ENCODE results near the gene NSD1. TPM values are rescaled to one million over a fixed set of nuclear protein-coding genes. Genes with fewer than 3 reads are reported as not detected.
A peak's percentile ranks its signal among the peaks of the same experiment; 100 is the strongest.

The NSD1 gene
- polyA plus RNA-seq, 1 donor, result 68.7 TPM

DNA sequence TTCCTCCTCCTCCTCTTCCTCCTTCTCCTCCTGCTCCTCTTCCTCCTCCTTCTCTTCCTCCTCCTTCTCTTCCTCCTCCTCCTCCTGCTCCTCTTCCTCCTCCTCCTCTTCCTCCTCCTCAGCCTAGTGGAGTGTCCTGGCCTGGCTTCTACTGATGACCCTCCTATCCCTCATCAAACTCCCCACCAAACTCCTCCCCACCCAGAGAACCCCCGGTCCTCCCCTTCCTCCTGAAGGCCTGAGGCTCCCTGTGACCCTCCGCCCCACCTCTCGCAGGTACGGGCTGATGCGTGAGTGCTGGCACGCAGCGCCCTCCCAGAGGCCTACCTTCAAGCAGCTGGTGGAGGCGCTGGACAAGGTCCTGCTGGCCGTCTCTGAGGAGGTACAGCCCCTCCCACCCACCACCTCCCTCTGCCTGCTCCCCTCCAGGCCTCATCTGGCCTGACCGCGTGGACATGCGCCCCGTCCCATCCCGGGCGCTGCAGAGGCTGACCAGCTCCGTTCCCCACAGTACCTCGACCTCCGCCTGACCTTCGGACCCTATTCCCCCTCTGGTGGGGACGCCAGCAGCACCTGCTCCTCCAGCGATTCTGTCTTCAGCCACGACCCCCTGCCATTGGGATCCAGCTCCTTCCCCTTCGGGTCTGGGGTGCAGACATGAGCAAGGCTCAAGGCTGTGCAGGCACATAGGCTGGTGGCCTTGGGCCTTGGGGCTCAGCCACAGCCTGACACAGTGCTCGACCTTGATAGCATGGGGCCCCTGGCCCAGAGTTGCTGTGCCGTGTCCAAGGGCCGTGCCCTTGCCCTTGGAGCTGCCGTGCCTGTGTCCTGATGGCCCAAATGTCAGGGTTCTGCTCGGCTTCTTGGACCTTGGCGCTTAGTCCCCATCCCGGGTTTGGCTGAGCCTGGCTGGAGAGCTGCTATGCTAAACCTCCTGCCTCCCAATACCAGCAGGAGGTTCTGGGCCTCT lies 36.3 kb upstream of the NSD1 start:
- DNase-seq, result no peak

DNA sequence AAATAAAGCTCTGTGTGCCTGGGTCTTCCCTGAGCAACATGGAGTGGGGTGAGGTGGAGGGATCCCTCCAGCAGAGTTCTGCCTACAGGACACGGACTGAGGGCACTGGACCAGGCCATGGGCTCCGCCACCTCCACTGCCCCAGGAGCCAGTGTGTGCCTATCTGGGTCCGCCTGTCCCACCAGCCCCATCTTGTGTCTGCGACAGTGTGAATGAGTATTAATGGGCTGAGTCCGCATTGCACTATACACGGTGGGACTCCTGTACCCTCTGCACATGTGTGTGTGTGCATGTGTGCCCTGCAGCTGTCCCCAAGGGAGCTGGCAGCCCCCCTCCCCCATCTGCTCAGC lies 35.5 kb upstream of the NSD1 start:
- DNase-seq, result no peak

DNA sequence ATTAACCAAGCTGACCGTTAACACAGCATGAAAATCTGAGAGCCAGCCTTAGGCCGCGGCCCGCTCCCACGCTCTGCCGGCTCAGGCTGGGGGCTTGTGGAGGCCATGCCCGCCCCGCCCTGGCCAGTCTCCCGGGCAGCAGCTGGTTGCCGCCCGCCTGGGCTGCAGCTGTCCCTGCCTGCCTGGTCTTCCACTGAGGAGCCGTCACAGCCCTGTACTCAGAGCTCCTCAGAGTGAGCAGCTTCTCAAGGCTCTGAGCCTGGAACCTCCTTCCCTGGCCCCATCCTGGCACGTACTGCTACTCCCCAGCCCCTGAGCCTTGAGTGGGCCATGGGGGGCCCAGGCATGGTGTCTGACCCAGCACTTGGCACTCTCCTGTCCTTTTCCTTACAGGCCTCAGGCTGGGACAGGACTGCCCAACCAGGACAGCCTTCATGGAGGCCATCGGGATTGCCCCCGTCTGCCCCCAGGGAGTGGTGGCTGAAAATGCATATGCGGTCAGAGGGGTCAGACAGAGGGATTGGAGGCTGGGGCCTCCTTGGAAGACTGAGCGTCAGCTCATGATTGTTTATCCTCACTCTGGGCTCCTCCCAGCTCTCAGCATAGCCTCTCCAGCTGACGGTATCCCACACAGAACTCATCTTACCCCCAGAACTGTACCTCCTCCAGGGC lies 35.0 kb upstream of the NSD1 start:
- DNase-seq, result peak; percentile 57

- no peak for DNase-seq
These were observed 34.0 kb upstream of the NSD1 start for GRCh38 chr5:177099422-177100093.

- DNase-seq, result no peak
These were observed 32.9 kb upstream of the NSD1 start for GRCh38 chr5:177100714-177101121.

DNA sequence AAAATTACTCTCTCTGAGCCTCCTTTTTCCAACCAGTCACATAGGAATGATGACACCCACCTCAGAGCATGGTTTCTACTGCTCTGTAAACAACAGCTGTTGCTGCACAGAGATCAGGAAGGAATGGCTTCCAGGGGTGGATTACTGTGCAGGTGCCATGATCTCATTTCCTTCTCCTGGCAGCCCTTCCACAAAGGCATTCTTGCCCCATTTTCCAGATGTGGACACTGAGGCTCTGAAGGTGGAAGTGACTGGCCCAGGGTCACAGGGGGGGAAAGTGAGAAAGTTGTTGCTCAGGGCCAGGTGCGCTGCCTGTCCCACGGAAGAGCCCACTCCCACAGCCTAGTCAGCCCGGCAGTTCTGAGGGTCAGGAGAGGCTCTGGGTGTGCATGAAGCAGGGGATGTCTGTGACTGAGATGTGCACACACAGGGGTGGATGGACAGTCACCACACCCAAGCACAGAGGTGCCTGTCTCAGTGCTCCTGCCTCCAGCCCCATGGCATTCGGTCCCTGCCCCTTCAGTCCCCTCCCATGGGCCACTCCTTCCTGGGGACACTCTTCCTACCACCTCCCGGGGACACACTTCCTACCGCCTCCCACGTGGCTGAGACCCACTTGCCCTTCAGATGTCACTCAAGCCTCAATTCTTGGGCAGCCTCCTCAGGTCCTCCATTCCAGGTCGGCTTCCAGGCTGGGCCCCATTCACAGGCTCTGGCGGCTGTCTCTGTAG lies 29.9 kb upstream of the NSD1 start:
- no peak for DNase-seq

- DNase-seq, result no peak
These were observed 27.7 kb upstream of the NSD1 start for GRCh38 chr5:177105691-177106476.

DNA sequence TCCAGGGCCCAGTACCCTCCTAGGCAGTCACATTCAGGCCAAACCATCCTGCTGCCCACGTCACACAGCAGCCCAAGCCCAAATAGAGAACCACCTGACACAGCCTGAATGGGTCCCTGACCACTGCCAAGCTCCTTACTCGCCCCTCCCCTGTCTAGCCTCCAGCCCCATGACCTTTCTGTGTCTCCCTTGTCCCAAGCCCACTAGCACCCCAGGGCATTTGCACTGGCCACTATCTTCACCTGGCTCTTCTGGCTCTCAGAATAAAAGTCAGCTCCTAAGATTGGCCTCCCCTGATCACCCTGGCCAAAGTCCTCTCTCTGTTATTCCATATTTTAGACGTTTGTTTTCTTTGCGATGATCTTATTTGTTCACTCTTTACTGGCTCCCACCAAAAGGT lies 26.4 kb upstream of the NSD1 start:
- no peak for DNase-seq

DNA sequence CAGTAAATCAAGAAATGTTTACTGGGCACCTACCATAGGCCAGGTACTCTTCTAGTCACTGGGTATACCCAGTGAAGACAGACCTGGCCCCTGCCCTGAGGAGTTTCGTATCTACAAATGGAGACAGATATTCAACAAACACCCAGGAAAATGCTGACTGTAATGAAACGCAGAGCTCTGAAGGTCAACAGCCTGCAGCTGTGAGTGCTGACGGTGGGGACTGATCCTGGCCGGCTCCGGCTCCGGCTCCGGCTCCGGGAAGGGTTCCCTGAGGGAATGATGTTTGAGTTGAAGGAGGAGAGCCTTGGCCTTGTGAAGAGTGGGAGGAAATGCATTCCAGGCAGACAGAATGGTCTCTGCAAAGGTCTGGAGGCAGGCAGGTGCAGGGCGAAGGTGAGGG lies 23.8 kb upstream of the NSD1 start:
- DNase-seq, result no peak

DNA sequence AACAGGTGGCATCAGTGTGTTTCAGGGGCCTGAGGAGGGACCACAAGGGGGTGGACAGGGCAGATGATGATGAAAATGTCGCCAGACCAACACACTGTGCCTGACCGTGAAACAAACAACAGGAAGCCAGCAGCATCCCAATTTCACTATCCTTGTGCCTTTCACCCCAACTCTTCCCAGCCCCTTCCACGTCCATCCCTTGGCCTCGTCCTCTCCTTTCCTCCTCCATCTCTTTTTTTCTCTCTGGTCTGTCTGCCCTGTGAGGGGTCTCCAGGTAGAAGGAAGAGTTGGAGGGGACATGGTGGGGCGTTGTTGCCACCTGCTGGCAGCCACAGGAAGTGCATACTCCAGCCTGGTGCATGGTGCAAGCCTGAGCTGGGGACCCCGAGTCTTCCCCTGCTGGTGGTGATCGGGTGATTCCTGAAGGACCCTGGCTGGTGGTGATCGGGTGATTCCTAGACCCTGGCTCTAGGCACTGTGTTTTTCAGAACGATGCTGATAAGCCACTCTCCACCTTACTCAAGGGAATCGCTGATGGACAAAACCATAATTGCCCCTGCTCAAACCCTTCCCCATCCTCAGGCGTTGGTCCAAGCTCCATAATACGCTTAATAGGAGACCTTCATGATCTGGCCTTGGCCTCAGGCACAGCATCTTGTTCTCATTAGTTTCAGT lies 21.7 kb upstream of the NSD1 start:
- DNase-seq, result peak; percentile 46

- no peak for DNase-seq
These were observed 20.9 kb upstream of the NSD1 start for GRCh38 chr5:177112589-177113220.

DNA sequence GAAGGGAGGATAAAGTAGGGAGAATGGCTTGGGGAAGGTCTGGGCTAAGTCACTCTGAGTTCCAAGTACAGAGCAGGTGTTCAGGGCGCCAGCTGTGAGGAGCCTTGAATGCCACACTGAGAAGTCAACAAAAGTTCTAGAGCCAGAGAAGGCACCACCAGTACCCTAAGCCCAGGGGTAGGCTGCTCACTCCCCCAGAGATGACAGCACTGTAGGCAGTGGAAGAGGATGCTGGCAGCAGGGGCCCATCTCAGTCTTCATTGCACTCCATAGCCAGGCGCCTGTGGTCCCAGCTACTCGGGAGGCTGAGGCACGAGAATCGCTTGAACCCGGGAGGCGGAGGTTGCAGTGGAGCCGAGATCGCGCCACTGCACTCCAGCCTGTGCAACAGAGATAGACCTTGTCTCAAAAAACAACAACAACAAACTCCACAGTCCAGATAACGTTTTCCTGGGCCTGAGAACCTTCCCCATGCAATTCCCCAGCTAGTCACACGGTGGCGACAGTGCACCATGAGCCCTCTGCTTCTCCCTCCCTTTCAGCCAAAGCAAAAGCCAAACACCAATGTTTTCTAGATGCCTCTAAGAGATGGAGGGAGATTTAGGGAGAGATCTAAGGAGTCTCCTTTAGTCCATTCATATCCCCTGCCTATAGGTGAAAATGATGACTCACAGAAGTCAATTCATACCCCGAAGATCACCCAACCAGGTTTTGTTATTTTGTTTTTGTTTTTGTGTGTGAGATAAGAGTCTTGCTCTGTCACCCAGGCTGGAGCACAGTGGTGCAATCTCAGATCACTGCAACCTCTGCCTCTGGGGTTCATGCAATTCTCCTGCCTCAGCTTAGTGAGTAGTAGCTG lies 19.8 kb upstream of the NSD1 start:
- peak; percentile 69 for DNase-seq

GRCh38 chr5:177116631-177117373 lies 16.8 kb upstream of the NSD1 start:
- DNase-seq, result peak; percentile 86

- no peak for DNase-seq
These were observed 16.0 kb upstream of the NSD1 start for GRCh38 chr5:177117441-177118045.

- no peak for DNase-seq
These were observed 11.0 kb upstream of the NSD1 start for GRCh38 chr5:177122566-177122965.

GRCh38 chr5:177123789-177124485 lies 9.6 kb upstream of the NSD1 start:
- no peak for DNase-seq

DNA sequence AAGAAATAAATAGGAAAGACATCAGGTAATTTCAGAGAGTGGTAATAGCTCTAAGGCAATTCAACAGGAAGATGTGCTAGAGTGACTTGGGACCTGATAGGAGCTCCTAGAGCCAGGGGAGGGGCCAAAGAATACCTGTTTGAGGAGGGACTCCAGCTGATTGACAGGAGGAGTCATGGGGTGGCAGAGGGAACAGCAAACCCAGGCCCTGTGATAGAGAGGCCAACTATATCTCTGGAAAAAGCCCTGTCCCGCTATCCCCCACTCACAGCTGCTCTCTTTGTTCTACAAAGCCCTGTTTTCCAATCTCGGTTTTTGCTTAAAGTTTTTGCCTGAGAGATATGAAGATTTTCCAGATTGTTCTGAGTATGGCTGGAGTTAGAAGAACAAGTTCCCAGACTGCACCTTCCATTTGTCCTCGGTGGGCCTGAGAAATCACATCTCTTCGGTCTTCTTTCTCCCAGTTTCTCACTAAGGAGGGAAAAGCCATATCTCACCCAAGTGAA lies 9.0 kb upstream of the NSD1 start:
- DNase-seq, result no peak

Measured in left kidney (tissue), 2 donors.